Measurements from ENCODE around the gene BACH1.

Gene BACH1

DNA sequence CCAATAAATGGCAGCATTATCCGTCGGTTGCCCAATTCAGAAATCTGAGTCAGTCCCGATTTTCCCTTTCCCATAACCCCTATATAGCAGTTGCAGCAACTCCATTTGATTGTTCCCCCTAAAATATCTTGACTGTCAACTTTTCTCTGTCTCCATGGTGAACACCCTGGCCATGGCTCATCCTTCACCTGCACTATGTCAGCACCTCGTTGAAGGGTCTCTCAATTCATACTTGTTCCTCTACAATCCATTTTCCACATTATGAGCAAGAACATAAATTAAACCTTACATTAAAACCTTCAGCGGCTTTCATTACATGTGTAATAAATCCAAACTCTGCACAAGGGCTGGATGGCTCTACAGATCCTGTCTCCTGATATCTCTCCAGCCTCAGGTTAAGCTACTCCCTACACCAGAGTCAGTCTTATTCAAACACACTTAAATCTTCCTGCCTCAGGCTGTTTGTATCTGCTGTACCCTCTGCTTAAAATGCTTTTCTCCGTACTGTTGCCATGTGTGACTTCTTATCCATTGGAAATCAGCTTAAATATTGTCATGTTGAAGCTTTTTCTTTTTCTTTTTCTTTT is 87.3 kb downstream of the BACH1 start:
- DNase-seq, result no peak

DNA sequence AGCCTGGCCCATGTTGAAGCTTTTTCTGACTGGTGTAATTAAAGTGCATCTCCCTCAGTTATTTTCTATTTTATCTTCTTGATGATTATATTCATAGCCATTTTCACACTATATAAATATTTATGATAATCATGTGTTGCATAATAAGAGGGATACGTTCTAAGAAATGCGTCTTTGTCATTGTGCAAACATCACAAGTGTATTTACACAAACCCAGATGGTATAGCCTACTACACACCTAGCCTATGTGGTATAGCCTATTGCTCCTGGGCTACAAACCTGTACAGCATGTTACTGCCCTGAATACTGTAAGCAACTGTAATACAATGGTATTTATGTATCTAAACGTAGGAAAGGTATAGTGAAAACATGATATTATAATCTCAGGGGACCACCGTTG is 88.1 kb downstream of the BACH1 start:
- DNase-seq, result no peak

DNA sequence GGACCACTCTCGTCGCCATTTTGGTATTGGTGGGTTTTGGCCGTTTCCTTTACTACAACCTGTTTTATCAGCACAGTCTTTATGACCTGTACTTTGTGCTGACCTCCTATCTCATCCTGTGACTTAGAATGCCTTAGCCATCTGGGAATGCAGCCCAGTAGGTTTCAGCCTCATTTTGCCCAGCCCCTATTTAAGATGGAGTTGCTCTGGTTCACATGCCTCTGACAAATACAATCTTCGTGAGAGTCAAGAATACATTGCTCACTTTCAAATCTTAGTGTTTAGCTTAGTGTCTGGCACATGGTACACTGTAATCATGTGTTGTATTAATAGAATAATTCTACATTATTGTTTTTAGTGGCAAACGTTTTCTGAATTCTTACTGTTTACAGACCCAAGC is 88.9 kb downstream of the BACH1 start:
- no peak for DNase-seq

DNA sequence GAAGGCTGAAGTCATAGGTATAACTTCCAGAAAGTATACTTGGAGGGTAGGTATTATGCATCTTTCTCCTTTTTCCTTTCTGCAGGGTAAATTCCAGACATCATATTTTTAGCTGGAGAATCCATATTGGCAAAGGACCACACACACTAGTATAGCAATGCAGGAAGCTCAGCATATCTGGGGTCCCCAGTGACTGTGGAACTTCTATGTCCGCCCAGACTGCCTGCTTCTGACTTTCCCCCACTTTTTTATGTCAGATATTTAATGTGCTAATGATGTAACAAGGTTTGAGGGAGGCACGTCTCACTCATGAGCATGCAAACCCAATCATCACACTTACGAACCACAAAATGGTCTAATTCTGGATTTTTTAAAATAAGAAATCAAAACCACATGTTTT is 90.4 kb downstream of the BACH1 start:
- DNase-seq, result no peak

DNA sequence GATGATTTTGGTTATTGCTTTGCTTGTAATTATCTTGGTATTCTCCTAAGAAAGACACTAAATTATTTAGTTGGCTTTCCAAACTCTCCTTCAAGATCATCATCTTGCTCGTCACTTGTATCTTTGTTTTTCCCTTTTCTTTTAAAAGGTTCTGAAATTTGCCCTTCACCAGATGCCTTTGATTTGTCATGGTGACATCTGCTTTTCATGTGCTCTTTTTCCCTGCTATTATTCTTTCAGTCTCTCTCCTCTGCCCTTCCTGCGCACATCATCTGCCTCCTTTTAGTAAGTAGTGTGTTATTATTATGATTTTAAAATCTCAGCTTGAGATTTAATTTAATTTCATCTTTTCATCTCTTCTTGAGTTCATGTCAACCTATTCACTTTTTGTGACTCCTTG is 92.1 kb downstream of the BACH1 start:
- no peak for DNase-seq

DNA sequence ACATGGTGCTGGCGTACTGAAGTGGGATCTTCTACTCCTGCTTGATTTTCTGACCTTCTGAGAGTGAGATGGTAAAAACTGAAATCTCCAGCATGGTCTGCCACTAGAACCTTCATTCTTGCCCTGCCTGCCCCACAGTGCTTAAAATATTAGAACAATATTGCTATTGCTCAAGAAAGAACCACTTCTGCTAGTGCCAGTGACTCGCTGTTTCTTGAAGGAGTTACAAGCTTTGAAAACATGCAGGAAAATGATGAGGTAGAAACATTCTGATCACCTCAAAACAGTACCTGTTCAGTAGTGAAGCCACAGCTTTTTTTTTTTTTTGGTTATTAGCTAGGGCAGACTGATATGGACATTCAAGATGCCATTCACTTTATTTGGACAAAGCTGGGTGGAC is 95.3 kb downstream of the BACH1 start:
- DNase-seq, result no peak

All from NCI-H1105 (cell line).